Measurements from ENCODE around the gene LACRT.

Gene LACRT

DNA sequence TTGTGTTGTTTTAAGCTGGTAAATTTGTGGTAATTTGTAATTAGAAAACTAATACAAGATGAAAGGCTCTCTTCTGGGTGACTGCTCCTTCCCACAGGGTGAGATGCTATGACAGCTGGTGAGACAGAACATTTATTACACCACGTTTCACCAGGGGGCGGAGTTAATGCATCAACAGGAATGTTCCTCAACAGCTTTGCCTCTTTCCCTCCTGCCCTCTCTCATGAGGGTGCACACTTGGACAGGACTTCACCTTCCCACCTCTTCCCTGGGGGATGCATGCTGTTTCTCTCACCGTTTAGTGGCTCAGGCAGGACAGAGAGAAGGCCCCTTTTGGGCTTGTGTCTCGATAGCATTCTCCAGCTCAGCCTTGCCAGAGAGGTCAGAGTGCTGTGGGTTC is 32.9 kb downstream of the LACRT start:
- no peak for DNase-seq (ENCODE audit: low read depth)

DNA sequence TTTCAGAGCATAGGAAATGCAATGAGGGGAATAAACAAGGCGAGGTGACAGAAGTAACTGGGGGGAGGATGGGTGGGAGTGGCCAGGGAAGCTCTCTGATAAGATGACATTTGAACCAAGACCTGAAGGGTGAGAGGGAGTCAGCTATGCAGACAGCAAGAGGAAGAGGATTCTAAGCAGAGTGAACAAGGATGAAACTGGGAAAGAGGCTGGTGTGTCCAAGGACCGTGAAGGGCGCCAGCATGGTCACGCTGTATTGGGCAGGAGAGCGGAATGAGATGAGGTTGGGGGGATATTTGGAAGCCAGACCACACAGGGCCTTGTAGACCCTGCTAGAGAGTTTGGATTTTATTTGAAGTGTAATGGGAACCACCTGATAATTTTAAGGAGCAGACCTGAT is 35.7 kb downstream of the LACRT start:
- DNase-seq (ENCODE audit: low read depth): no peak

DNA sequence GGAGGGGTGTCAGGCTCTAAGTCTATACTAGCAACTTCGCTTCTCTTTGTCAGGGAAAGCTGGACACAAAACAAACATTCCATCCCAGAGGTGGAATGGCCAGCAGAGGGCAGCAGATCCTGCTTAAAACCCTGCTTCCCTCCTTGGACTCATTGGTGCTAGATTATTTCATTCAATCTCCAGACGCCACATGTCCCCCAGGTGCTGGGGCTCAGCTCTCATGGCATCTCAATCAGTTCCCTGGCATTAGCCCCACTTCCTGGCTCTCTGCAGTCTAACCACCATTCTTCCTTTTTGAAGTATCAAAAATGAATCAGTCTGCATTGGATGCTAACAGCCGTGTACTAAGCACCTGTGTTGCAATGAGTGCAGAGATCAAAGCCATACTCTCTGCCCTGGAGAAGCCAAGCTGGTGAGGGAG is 38.2 kb downstream of the LACRT start:
- peak; percentile 23 for DNase-seq (ENCODE audit: low read depth)

- no peak for DNase-seq (ENCODE audit: low read depth)
Observed at GRCh38 chr12:54595471-54595870, 39.2 kb downstream of the LACRT start.

GRCh38 chr12:54593725-54594124 is 41.0 kb downstream of the LACRT start:
- DNase-seq (ENCODE audit: low read depth): no peak

GRCh38 chr12:54593135-54593534 is 41.6 kb downstream of the LACRT start:
- DNase-seq (ENCODE audit: low read depth): no peak

GRCh38 chr12:54592316-54592715 is 42.4 kb downstream of the LACRT start:
- DNase-seq (ENCODE audit: low read depth): no peak

DNA sequence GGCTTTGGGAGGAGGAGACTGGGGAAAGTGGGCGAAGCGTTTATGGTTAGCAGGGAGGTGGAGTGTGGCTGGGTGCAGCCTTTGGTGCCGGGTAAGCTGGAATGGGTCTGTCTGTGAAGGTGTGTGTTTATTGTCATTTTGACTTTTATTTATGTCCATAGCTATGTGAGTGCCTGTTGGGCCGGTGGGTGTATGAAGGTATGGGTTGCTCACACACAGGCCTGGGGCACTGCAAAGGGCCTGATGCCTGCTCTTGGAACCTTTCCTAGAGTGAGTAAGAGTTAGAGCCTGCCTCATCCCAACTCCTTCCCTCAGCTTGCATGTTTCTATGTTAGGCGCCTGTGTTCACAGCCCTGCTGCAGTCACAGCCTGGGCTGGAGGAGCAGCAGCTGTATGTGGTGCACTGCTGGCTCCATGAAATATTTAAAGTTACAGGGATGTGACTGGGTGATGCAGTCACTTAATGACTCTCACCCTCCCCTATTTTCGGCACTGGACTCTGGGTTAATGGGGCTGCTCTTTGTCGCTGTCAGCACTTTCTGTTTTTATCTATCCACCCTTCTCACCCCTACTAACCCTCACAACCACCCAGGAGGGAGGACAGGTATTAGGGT is 43.6 kb downstream of the LACRT start:
- no peak for DNase-seq (ENCODE audit: low read depth)

DNA sequence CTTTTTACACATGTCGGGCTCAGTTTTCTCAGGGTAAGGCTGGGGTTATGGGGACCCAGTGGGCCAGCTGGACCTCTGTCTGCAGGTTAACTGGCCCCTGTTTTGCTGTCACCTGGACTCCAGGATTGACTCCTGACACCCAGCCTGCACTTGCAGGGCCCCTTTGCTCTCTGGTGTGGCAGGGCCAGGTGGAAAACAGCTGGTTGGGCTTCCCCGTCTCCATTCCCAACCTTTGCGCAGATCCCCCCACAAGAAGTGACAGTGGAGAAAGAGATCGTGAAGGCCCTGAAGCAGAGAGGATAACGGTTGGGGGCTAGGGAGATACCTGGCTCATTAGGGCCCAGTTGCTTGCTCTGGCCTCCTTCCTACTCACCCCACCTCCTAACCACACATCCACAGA is 44.7 kb downstream of the LACRT start:
- no peak for DNase-seq (ENCODE audit: low read depth)

DNA sequence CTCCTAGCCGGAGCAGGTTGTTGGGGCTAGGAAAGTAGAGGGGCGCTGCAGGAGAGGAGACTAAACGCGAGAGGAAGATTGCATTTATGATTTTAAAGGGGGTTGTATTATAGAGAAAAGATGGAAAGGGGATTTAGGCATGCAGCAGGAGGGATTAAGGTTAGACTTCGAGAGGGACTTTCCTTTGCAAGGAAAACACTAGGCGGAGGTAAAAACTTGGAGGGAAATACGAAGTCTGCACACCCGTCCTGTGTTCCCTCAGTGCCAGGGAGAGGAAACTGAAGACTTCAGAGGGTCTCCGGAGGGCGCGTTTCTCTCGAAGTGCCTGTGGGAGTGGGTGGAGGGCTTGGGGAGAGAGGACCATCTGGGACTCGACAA is 45.8 kb downstream of the LACRT start:
- no peak for DNase-seq (ENCODE audit: low read depth)

- no peak for DNase-seq (ENCODE audit: low read depth)
Observed at GRCh38 chr12:54588110-54588889, 46.4 kb downstream of the LACRT start, which contains the start of gene PPP1R1A. TSS of gene PPP1R1A (minus strand) at chr12:54588659. CDS start at chr12:54588488, 171 bp downstream.

DNA sequence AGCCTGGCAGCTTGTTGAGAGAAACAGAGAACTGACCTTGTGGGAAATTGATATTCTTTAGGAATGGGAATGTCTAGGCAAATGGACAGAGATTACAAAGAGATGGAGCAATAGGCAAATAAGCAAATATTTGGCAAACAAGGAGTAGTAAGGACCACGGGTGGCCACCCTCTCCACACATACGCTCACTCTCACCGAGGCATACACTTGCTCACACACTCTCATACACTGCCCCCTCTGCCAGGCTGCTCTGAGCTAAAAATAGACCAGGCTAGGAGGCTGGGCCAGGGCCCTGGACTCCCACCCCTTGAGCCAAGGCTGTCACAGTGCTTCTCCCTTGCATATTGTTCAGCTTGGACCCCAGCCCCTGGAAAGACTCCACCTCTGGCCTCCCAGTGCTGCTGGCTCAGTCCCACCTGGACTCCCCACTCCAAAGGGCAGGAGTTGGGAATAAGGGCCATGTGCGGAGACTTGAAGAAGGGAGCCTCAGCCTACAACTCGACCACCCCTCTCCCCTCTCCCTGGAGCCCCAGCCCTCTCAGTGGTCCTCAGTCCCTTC is 47.3 kb downstream of the LACRT start:
- no peak for DNase-seq (ENCODE audit: low read depth)

GRCh38 chr12:54586620-54587019 is 48.1 kb downstream of the LACRT start:
- no peak for DNase-seq (ENCODE audit: low read depth)

DNA sequence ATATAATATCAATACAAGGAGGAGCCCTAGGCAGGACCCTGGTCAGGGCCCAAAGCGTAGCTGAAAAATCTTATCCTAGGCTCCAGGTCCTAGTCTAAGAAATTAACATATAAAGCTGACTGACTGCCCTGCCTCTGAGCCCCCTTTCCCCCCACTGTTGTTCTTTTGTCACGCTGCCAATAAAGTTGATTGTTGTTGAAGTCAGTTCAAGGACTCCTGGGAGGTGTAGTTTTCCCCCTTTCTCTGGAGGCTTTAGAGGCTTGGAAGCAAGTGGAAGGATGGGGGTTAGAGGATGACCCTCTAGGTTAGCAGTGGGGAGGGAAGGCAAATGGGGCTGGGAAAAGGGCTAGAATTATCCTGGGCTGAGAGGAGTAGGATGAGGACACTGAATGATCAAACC is 49.5 kb downstream of the LACRT start:
- no peak for DNase-seq (ENCODE audit: low read depth)

DNA sequence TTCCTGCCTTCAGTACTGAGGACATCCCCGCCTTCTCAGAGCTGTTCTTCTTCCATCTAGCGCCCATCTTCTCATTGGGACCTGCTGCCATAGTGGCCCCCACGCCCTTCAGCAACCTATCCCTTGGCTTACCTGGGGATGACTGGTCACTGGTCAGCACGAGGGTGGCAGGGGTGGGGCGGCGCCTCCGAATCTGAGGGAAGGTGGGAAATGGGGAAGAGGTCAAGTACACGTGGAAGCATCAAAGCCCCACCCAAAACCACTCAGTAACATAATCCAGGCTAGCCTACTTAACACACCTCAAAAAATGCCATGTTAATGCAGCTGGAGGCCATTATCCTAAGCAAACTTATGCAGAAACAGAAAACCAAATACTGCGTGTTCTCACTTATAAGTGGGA is 50.6 kb downstream of the LACRT start:
- no peak for DNase-seq (ENCODE audit: low read depth)

DNA sequence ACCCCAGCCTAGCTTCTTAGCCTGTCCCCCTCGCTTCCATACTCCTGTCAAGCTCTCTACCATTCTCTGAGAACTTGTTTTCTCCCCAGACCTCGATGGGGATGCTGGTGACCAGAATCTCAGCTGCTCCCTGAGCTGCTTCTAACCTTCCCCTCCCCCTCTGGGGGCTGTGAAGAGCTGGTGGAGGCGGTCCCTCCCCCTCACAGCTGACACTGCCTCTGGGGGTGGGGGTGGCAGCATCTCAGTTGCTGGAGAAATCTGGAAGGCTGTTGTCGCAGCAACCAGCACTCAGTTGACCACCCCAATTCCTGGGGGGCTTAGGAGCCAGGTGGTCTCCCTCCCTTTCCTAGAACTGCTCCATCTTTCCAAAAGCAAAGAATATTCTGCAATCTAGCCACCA is 51.0 kb downstream of the LACRT start:
- no peak for DNase-seq (ENCODE audit: low read depth)

GRCh38 chr12:54581412-54581811 is 53.3 kb downstream of the LACRT start:
- DNase-seq (ENCODE audit: low read depth): no peak
